ENCODE data around the gene NUP93. TPM values are rescaled to one million over a fixed set of nuclear protein-coding genes. Genes with fewer than 3 reads are reported as not detected.

Gene NUP93
- total and polyA plus RNA-seq, 2 donors (not counting 3 experiments of a cell fraction or from before 2014, with no cell fraction given), result 62.3 to 124 TPM

- no peak for TF ChIP-seq JUN (IDR thresholded peaks at IDR 0.05; ENCODE audit: borderline replicate concordance, insufficient read depth, insufficient read length, low read depth)
- TF ChIP-seq EZH2 (IDR thresholded peaks at IDR 0.05; ENCODE audit: borderline replicate concordance, low read depth, low read length, severe bottlenecking), result no peak
- TF ChIP-seq GATA2 (IDR thresholded peaks at IDR 0.05; ENCODE audit: insufficient read depth, insufficient read length, low read depth, low read length), result no peak
- no peak for TF ChIP-seq MAX (IDR thresholded peaks at IDR 0.05; ENCODE audit: insufficient read depth, insufficient read length)
- TF ChIP-seq POLR2A (IDR thresholded peaks at IDR 0.05; ENCODE audit: low read depth, low read length), result no peak
- TF ChIP-seq POLR2AphosphoS5 (IDR thresholded peaks at IDR 0.05; ENCODE audit: insufficient read depth, low read depth, low read length), result no peak
- TF ChIP-seq FOS (IDR thresholded peaks at IDR 0.05; ENCODE audit: borderline replicate concordance, insufficient read depth, low read length), result no peak
- no peak for TF ChIP-seq CTCF (IDR thresholded peaks at IDR 0.05; ENCODE audit: extremely low read depth in 1 of 2, insufficient read depth in 1 of 2, low read depth in 1 of 2, low read length in 2 of 2)
- TF ChIP-seq MYC (IDR thresholded peaks at IDR 0.05; ENCODE audit: low read depth, low read length), result no peak
- dilution Hi-C loops (cut with MboI; ENCODE audit: extremely low pct_ligation_motif_present, low sequenced_read_pairs) (no loop called here), intact Hi-C loops (cut with micrococcal nuclease) (no loop called here)
- Histone ChIP-seq H3K9me1 (replicated peaks; ENCODE audit: control insufficient read depth, extremely low read depth, insufficient read depth, low read length) (no peaks in the 10 kb centered on the region), H3K4me2 (ENCODE audit: insufficient read depth, low read length) (no peak overlapping the region), H3K9me3 (replicated peaks; ENCODE audit: control insufficient read depth, insufficient read depth, low read length) (no peaks in the 10 kb centered on the region), H3K4me3 (replicated peaks in 1 of 3; ENCODE audit: insufficient read depth in 1 of 3, low read depth in 1 of 3, low read length in 3 of 3) (no peak overlapping the region), H3K27me3 (ENCODE audit: control insufficient read depth in 2 of 2, insufficient read depth in 2 of 2, low read length in 2 of 2) (no peaks in the 10 kb centered on the region), H3K79me2 (ENCODE audit: control insufficient read depth, insufficient read depth, low read length) (peaks cover 50% of the 10 kb centered on the region), H3K36me3 (ENCODE audit: control insufficient read depth in 2 of 2, extremely low read depth in 1 of 2, insufficient read depth in 2 of 2, low read length in 2 of 2) (peaks cover 0 to 1% of the 10 kb centered on the region in 2 experiments), H3K4me1 (ENCODE audit: control insufficient read depth, extremely low read depth, insufficient read depth, low read length) (no peaks in the 10 kb centered on the region), H2AFZ (ENCODE audit: low read depth, low read length) (no peak overlapping the region), H4K20me1 (replicated peaks; ENCODE audit: control insufficient read depth, extremely low read depth, insufficient read depth, low read length) (no peaks in the 10 kb centered on the region), H3K9ac (replicated peaks; ENCODE audit: extremely low read depth, insufficient read depth, low read length) (no peak overlapping the region), H3K27ac (ENCODE audit: insufficient read depth, low read depth, low read length) (no peak overlapping the region)
- ChIA-PET CTCF (no interaction called here), POLR2A (no interaction called here)
- FAIRE-seq, result no peak
- DNase-seq (ENCODE audit: low read depth, low spot score), result no peak
- no TSS peak for BruUV-seq (replicated peaks)
Observed at GRCh38 chr16:56755038-56755437, 25.1 kb downstream of the NUP93 start.
